HG03521 (cell line): ENCODE results near the gene IRF7.

Experiments
- ATAC-seq: cut with Tn5 transposase; IDR thresholded peaks from one replicate; pipeline ENCODE4 v1.9.1; 2021; ENCODE audit warnings: mild to moderate bottlenecking, moderate library complexity; ENCODE audit not compliant: unreplicated experiment

The IRF7 gene

GRCh38 chr11:609341-609811 lies 6.4 kb downstream of the IRF7 start:
- ATAC-seq: no peak

GRCh38 chr11:608791-609251 lies 6.9 kb downstream of the IRF7 start:
- ATAC-seq: no peak

- no peak for ATAC-seq
These were observed 7.6 kb downstream of the IRF7 start for GRCh38 chr11:607971-608659.

GRCh38 chr11:607020-607780 lies 8.6 kb downstream of the IRF7 start:
- no peak for ATAC-seq

GRCh38 chr11:606245-606644 lies 9.5 kb downstream of the IRF7 start:
- no peak for ATAC-seq

- ATAC-seq: no peak
These were observed 10.2 kb downstream of the IRF7 start for GRCh38 chr11:605286-606129.

GRCh38 chr11:603154-603553 lies 12.6 kb downstream of the IRF7 start:
- ATAC-seq: no peak

GRCh38 chr11:601573-602245 lies 14.0 kb downstream of the IRF7 start:
- no peak for ATAC-seq

- ATAC-seq: no peak
These were observed 17.6 kb downstream of the IRF7 start for GRCh38 chr11:598005-598680.

- no peak for ATAC-seq
These were observed 18.5 kb downstream of the IRF7 start for GRCh38 chr11:597166-597725.

GRCh38 chr11:596374-596773 lies 19.4 kb downstream of the IRF7 start:
- ATAC-seq: no peak

- no peak for ATAC-seq
These were observed 20.4 kb downstream of the IRF7 start for GRCh38 chr11:595400-595799.

- no peak for ATAC-seq
These were observed 22.4 kb downstream of the IRF7 start for GRCh38 chr11:593347-593746.

GRCh38 chr11:592918-593317 lies 22.8 kb downstream of the IRF7 start:
- no peak for ATAC-seq

GRCh38 chr11:592501-592900 lies 23.2 kb downstream of the IRF7 start:
- ATAC-seq: no peak

- ATAC-seq: no peak
These were observed 24.8 kb downstream of the IRF7 start for GRCh38 chr11:590997-591396.

- ATAC-seq: no peak
These were observed 26.0 kb downstream of the IRF7 start for GRCh38 chr11:589798-590197.

- ATAC-seq: no peak
These were observed 27.8 kb downstream of the IRF7 start for GRCh38 chr11:587978-588380.

- no peak for ATAC-seq
These were observed 28.2 kb downstream of the IRF7 start for GRCh38 chr11:587546-587945.
